Ovary (tissue), 3 donors: ENCODE results near the gene MMD2.

Experiments
- CTCF ChIP-seq, 3 donors: fragments of 450-650 bp in 2 of 3; fragments of 200-600 bp in 1 of 3; IDR thresholded peaks; one replicate each; pipeline versions ENCODE4 v1.5.1 to v1.8.0; 2016 to 2022; ENCODE audit warnings: antibody characterized with exemption in 3 of 3, mild to moderate bottlenecking in 1 of 3
- POLR2A ChIP-seq: fragments of 450-650 bp; IDR thresholded peaks from one replicate; pipeline ENCODE4 v1.6.1; 2017; ENCODE audit warnings: antibody characterized with exemption, mild to moderate bottlenecking, moderate library complexity
- donor health status: DM: no; HTN: no; CAD: no.

- no peak for TF ChIP-seq CTCF (IDR thresholded peaks at IDR 0.05)
- no peak for TF ChIP-seq POLR2A
These were observed 52.3 kb downstream of the MMD2 start for GRCh38 chr7:4906682-4907081.
